ENCODE data around the gene SSBP3. TPM values are rescaled to one million over a fixed set of nuclear protein-coding genes. Genes with fewer than 3 reads are reported as not detected.

Gene SSBP3
- total RNA-seq, 1 experiment from 2014 or later: 71.2 TPM

DNA sequence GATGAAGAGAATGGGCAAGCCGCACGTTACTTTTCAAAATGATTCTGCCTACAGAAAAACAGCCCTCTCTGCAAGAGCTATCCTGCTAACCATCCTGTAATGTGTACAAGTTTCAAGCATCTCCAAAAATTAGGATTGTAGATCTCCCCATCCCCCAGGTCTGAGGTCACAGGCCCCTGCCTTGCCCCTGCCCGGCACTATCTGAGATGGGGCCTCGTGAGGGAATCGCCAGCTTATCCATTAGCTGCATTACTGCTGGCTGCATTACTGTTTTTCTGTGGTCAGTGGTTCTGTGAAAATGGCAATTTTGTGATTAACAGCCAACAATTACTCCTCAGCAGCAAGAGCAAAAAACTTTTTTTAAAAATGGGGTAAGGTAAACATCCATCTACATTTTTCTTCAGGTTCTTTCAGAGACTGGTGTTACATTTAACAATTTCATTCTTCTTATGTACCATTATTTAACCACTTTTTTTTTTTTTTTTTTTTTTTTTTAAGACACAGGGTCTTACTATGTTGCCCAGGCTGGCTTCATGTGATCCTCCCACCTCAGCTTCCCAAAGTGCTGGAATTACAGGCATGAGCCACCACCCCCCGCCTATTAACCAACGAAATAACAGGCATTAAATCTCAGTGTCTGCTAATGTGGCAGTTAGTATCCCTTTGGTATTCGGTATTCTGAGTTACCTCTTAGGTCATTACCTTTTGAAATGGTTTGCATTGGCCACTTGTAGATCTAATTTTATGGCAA lies 122.4 kb downstream of the SSBP3 start:
- no peak for DNase-seq (ENCODE audit: low spot score)
- in situ Hi-C loops (cut with HindIII; ENCODE audit: low sequenced_read_pairs): no loop called here

DNA sequence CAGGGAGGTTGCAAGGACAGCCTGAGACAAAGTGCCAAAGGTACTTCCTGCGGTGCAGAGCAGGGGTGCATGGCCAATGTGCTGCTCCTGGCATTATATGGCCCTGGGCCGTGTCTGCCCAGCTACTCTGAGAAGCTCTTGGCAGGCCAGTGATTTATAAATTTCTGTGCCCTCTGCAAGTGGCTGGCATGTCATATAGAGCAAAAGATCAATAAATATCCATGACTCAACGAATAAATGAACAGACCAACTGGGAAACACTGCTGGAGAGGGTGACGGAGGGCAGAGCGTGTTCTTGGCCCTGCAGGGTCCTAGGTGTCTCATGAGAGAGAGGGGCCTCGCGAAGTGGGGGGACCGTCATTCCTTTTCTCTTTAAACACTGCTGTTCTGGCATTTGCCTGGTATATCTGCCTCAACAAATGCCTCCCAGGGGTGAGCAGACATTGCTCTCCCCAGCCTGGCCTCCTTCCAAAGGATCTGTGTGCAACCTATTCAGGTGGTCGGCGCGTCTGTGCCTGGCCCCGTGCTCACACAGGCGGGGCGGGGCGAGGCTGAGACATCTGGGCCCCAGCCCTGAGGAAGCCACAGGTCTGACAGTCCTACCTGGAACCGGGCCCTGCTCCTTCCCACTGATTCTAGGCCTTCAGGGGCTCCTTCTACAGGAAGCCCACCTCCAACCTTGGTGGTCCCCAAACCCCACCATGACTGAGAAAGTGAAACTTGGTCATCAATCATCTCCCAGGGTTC lies 123.9 kb downstream of the SSBP3 start:
- in situ Hi-C loops (cut with HindIII; ENCODE audit: low sequenced_read_pairs): no loop called here
- no peak for DNase-seq (ENCODE audit: low spot score)

DNA sequence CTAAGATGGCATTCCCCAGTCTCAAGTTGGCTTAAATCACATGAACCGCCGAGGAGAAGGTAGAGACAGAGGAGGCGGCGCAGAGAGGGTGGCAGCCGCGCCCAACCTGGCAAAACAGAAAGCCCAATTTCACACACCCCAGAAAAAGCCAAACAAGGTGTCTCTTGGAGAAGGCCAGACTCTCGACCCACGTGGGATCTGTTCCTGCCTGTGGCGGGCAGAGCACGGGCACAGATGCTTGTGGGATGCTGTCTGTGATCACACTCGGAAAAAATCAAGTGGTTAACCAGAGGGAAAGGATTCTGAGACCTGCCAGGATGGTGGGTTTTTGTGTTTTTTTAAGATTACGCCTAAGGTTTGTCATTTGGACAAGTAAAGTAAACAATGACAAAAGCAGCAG lies 125.5 kb downstream of the SSBP3 start:
- DNase-seq (ENCODE audit: low spot score): no peak
- in situ Hi-C loops (cut with HindIII; ENCODE audit: low sequenced_read_pairs): no loop called here

DNA sequence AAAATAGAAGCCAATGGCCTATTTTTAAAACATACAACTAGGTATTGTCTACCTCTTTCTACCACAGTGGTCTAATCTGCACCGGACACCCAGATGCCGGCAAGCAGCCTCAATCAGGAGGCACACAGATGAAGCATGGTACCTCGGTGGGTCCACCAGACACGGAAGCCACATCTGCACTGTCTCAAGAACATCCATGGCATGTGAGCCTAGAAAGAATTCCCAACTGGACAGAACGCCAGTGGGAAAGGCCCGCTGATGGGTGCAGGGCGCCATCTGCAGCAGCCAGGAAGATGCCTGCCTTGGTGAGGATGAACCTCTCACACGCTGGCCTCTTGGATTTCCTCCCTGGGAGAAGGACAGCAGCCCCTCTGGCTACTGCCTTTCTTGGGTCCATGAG lies 126.7 kb downstream of the SSBP3 start:
- no peak for DNase-seq (ENCODE audit: low spot score)
- in situ Hi-C loops (cut with HindIII; ENCODE audit: low sequenced_read_pairs): no loop called here

DNA sequence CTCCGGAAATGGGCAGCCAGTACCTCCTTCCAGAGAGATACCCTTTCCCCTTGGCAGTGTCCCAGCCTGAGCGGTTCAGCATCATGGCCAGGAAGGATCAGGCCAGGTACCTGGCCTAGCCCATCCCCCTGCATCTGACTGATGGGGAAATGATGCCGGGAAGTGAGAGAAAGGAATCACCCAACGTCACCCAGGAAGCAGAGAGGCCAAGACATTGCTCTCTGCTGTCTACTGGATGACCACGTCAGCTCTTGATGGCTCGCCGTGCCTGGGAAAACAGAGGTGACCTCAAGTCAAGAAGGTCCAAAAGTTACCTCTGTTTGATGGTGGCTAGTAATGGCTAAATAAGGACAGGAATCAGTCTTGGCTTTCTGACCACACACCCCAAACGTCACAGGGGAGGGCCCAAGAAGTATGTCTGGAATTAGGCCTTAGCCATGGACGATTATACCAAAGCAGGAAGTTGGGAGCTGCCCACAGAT lies 127.2 kb downstream of the SSBP3 start:
- no peak for DNase-seq (ENCODE audit: low spot score)
- in situ Hi-C loops (cut with HindIII; ENCODE audit: low sequenced_read_pairs): no loop called here

DNA sequence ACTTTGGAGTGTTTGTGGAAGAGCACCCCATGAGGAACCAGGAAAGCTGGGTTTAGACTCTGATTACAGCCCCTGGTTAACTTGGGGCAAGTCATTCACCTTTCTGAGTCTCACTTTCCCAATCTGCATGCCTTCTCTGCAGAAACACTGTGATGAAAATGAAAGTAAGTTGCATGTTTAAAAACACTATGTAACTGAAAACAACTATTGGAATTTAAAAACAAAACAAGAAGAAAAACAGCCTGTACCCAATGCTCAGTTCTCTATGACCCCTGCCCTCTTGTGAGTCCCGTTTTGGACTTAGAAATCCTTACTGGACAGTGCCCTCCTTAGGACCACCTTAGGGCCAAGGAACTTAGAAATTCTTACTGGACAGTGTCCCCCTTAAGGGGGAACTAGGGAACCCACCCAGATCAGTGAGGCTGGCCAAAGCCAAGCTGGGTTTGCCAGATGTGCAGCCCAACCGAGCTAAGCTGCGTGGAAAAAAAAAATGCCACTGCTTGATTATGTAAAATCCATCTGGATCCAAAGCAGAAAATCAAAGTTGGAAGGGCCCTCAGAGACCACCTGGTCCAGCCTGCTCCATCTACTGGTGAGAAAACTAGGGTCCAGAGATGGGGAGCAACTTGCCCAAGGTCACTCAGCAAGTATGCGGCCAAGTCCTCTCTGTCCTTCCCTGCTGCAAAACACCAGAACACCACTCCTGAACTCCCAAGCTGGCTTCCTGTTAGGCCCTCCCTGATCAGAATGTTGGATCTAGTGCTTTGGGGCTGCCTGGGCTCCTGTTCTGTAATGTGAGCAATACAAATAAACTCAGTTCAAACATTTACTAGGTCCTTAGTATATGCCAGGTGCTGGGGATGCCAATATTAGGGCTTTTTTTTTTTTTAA lies 128.5 kb downstream of the SSBP3 start:
- no peak for DNase-seq (ENCODE audit: low spot score)
- in situ Hi-C loops (cut with HindIII; ENCODE audit: low sequenced_read_pairs): no loop called here

DNA sequence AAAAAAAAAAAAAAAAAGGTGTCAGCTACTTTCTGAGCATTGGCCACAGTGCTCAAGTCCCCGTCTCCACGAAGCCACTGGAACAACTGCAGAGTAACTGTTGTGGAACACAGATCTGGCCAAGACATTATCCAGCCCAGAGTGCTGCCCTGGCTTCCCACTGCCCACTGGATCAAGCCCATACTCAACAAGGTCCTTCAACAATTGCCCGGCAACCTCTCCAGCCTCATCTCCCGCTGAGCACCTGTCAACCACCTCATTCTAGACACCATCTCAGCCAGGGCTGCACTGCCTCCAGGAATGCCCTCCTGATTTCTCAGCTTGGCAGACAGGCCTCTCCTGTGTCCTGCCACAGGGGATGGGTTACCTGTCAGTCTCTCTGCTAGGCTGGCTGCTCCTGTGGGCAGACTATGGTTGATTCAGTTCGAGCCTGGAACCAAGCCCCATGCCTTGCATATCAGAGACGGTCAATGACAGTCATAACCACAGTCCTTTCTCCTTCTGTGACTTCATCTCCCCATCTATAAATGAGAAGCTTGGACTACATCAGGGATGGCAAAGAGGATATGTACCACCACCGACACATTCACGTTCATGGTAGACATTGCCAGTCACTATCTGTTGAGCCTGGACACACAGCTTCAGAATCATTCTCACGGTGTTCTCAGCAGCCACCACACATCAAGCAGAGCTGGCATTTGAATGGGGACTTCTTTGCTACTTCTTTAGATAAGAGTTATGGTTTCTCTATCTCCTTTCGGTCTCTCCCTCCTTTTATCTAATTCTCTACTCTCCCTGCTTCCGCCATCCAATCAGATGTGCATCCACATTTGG lies 129.4 kb downstream of the SSBP3 start:
- no peak for DNase-seq (ENCODE audit: low spot score)
- in situ Hi-C loops (cut with HindIII; ENCODE audit: low sequenced_read_pairs): no loop called here

DNA sequence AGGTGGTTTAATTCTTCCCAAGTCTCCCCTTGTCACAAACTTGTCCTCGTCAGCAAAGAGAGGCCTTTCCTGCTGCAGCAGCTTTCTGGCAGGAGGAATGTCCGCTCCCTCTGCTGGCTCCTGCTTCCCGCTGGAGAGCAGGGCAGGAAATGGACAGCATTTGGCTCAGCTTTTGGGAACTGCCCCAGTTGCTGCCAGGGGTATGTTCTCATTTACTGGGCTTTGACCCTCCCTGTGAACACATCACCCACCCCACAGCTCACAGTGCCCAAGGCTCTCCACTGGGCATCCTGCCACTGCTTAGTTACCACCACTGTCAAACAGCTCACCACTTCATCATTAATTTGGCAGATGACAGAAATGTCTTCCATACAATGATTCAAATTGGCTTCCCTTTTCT lies 130.8 kb downstream of the SSBP3 start:
- in situ Hi-C loops (cut with HindIII; ENCODE audit: low sequenced_read_pairs): no loop called here
- peak; percentile 83 for DNase-seq (ENCODE audit: low spot score)

DNA sequence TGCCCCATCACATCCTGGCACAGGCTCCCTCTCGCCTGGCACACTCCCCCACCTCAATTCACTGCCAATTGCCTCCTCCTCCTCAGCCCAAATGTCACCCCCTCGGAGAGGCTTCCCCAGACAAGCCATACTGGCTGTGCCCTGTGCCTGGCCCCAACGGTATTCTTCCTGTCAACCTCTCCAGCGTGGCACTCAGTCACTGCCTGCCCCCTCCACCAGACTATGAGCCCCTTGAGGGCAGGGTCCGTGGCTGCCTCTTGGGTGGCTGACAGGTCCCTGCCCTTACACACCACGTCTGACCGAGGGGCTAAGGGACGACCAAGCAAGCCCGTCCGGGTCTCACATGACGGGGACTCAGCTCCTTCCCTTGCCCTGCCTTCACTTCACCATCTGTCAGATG lies 131.3 kb downstream of the SSBP3 start:
- in situ Hi-C loops (cut with HindIII; ENCODE audit: low sequenced_read_pairs): no loop called here
- no peak for DNase-seq (ENCODE audit: low spot score)

DNA sequence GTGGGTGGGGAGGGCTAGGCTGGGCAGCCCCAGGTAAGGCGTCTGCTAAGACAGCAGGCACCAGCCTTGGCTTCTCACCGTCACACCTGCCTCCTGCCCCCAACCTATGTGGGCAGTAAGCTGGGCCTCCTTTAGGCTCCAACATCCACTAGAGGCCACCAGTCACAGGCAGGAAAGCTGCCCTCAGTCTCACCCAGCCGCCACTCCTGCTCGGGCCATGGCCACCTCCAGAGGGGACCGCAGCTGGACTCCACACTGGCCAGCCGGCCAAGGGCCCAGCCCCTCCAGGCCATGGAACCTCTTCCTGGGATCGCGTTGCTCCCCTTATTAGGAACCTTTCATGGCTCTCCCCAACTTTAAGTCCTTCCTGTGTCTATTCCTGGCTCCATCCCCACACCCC lies 131.7 kb downstream of the SSBP3 start:
- in situ Hi-C loops (cut with HindIII; ENCODE audit: low sequenced_read_pairs): no loop called here
- DNase-seq (ENCODE audit: low spot score): peak; percentile 38

DNA sequence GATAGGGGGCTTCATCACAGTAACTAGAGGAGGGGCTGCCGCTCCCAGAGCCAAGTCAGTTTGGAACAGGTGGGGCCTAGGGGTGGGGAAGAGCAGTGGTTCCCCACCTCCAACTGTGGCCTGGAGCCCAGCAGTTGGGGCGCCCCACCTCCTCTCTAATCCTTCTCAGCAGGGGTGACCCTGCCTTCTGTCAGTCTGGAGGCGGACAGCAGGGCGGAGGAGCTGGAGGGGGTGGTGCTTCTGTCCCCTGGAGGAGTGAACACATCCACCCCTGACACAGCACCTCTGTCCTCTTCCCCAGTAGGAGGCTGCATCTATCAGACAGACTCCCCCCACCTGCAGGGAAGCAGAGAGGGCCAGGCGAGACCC lies 132.4 kb downstream of the SSBP3 start:
- in situ Hi-C loops (cut with HindIII; ENCODE audit: low sequenced_read_pairs): no loop called here
- peak; percentile 68 for DNase-seq (ENCODE audit: low spot score)

DNA sequence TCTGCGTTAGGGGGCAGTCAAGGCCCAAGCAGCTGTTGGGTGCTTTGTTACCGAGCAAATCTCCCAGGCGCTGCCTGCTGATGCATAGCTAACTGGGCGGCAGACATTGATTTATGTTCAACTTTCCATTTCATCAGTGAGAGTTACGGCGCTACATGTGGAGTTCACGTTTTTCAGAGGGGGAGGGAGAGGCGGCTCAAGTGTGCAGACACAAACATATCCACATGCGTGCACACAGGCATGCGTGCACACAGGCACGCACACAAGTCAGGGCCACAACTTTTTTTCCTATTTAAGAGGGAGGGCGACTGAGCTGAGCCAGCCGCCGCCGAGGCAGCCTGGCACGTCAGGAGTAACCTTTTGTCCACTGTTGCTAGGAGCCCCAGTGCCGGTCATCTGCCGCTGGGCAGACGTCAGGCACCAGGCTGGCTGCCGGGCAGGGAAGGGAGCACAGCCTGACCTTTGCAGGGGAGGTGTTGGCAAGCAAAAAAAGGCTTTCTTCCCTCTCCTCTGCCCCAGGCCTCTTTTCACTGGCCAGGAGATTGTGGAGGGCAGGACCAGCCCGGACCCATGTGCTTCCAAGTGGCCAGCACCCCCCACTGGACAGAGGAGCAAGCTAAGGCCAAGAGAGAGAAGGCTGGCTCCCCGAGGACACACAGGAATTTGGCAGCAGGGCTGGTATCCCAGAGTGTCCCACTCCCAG lies 133.0 kb downstream of the SSBP3 start:
- in situ Hi-C loops (cut with HindIII; ENCODE audit: low sequenced_read_pairs): no loop called here
- DNase-seq (ENCODE audit: low spot score): peak; percentile 72

DNA sequence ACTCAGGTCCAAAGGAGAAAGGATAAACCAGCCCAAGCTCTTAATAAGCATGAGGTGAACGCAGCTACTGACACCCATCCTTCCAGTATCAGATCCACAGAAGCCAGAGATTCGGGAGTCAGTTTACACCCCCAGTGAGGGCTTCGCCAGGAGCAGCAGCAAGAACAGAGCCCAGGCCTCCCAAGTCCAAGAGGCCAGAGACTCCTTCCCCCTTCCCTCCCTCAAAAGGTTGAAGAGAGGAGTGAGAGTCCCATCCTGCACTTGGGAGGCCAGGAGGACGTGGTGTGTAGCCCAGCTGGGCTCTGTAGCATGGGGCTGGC lies 133.5 kb downstream of the SSBP3 start:
- DNase-seq (ENCODE audit: low spot score): no peak
- in situ Hi-C loops (cut with HindIII; ENCODE audit: low sequenced_read_pairs): no loop called here

DNA sequence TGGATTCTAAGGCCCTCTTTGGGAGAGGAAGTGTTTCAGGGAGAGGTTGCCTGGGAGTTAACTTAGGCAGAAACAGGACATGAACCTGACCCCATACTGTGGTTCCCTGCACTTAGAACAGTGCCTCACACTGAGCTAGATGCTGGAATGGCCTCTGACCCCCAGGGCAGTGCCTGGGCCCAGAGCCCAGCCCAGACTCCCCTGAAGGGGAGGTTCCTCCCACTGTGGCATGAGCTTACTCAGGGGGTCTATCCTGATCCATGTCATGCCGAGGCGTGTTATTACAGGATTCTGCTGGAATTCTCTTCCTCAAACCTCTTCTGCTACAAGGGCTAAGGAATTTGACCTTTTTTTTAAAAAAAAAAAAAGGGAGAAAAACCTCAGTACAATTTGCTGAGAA lies 134.1 kb downstream of the SSBP3 start:
- no peak for DNase-seq (ENCODE audit: low spot score)
- in situ Hi-C loops (cut with HindIII; ENCODE audit: low sequenced_read_pairs): no loop called here

DNA sequence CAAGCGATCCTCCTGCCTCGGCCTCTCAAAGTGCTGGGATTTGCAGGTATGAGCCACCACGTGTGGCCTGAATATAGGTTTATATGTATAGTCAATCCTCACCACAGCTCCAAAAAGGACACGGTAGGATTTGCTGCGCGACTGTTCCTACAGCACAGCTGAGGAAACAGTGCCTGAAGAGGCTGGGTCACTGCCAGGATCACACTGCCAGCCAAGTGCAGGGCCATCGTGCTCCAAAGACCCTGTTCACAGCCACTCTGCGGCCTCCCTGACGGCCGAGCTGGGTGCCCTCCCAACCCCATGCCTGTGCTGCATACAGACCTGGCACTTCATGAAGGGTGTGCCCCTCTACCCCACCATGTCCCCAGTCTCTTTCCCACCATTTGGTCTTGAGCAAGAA lies 134.9 kb downstream of the SSBP3 start:
- peak; percentile 52 for DNase-seq (ENCODE audit: low spot score)
- in situ Hi-C loops (cut with HindIII; ENCODE audit: low sequenced_read_pairs): no loop called here

DNA sequence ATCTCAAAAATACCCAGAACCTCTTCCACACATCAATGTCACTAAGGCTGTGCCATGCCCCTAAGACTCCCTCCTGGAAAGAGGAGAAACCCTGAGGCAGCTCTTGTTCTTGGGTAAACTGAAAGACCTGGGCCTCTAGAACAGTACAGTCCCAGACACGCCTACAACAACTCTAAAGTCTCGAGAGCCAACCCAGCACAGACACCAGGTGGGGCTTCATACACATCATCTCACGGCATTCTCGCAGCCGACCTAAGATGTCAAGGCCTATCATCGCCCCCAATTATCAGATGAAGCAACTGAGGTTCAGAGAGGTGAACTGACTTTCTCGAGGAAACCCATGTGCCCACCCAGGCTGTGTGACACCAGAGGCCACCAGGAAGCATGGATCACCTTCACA lies 135.7 kb downstream of the SSBP3 start:
- DNase-seq (ENCODE audit: low spot score): no peak
- in situ Hi-C loops (cut with HindIII; ENCODE audit: low sequenced_read_pairs): no loop called here

DNA sequence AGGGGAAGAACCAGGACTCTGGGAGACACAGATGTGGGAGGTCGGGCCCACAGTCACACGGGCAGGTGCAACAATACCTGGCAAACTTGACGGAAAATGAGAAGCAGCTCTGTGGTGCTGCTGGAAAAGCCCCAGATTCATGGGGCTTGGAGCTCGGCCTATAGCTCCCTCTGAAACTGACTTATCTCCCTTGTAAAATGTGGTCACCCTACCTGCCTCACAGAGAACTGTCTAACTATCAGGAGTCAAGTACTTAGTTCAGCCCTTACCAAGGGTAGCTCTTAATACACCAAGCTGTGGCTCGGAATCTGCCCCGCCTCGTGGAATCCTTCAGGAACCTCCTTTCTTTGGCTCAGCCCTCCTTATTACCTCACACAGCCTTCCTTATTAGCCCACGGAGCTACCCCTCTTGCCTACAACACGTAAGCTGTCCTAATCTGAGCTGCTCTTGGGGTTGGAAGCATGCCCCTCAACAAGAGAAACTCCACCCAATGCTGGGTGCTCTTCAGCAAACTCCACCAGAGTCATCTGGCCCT lies 137.4 kb downstream of the SSBP3 start:
- no peak for DNase-seq (ENCODE audit: low spot score)
- in situ Hi-C loops (cut with HindIII; ENCODE audit: low sequenced_read_pairs): no loop called here

Data from G401 (cell line).